Lung microvascular endothelial cell (primary cell): ENCODE data around the gene ENTPD8. TPM values are rescaled to one million over a fixed set of nuclear protein-coding genes. Genes with fewer than 3 reads are reported as not detected.
A peak's percentile ranks its signal among the peaks of the same experiment; 100 is the strongest.
"Not testable (repeated sequence)": the region's sequence is repeated elsewhere in the genome, so short reads cannot be mapped to it uniquely, and the experiment has no call there.

Source experiments
- DNase-seq, 2 donors: peaks; one replicate each; pipeline versions ENCODE4 v3.0.0 to v3.0.0-alpha.2; 2010; ENCODE audit warnings: low read depth in 2 of 2
- total RNA-seq: library from RNA; depleted of rRNA; stranded (reverse); fragments of >200 nt; gene quantifications from 2 replicates; pipeline ENCODE4 v1.2.1, GENCODE V29; 2014

ENTPD8 gene
- total RNA-seq, 1 donor from 2014 or later = 0.20 TPM

GRCh38 chr9:137477778-137478612 lies 36.8 kb upstream of the ENTPD8 start:
- DNase-seq = no peak

DNA sequence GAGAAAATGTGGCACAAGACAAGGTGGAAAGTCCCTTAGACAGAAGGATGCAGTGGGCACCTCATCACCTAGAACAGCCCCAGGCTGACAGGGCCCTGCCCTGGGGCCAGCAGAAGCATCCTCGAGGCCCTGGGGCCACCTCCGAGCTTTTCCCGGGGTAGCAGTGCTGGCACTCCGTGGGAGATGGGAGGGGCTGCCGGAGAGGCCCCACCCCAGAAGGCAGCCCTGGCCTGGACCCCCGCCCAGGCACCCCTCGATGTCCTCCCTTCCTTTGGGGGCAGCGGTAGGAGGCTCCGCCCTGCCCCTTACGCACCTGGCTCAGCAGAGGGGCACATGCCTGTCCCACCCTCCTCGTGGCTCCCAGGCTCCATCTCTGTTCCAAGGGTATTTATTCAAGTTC lies 35.7 kb upstream of the ENTPD8 start:
- DNase-seq = no peak

DNA sequence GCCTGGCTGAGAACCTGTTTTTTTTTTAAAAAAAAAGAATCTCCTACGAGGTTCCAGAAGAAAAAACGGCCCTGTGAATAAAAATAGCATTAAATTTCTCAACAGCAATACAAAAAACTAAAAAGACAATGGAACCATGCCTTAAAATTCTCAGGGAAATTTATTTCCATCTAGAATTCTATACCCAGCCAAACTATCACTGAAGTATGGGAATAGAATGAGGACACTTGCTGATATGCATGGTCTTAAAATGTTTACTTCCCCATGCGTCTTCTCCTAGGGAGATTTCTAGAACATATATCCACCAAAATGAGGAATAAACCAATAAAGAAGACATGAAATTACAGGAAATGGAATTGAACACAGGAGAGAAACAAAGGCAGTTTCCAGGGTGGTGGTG lies 34.5 kb upstream of the ENTPD8 start:
- no peak for DNase-seq

- DNase-seq = no peak
Observed at GRCh38 chr9:137474271-137474670, 33.1 kb upstream of the ENTPD8 start.

GRCh38 chr9:137470785-137471184 lies 29.6 kb upstream of the ENTPD8 start:
- peak in 1 of 2 donors; percentile 47 for DNase-seq

DNA sequence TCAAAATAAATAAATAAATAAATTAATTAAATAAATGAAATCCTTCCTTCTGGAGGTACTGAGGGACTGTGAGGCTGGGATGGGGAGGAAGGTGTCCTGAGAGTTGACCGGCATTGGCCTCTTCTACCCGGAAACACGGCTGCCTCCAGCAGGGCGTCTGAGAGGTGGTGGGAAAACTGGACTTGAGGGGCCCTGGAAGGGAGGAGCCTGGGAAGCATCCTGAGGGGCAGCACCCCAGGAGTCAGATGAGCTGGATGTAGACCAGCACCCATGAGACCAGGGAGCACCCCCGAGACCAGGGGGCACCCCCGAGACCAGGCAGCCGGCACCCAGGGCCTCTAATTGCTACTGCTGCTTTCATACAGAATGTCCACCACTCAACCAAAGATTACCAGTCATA lies 26.7 kb upstream of the ENTPD8 start:
- DNase-seq = no peak

DNA sequence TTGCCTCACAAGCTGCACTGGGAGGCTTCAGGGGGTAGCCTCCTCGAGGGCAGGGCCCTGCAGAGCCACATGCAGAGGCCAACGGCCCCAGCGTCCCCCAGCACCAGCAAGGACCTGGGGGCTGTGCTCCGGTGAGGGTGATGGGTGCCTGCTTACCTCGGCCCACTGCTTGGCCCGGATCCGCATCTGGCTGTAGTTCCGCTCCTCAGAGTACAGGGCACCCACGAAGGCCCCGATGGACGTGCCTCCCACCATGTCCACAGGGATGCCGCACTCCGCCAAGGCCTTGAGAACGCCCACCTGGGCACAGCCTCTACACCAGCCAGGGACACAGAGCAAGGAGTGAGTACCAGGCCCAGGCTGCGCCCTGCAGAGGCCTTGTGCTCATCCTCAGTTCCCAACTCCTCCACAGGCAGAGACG lies 26.0 kb upstream of the ENTPD8 start:
- DNase-seq = no peak

GRCh38 chr9:137466389-137467085 lies 25.4 kb upstream of the ENTPD8 start:
- not testable (repeated sequence) for DNase-seq

GRCh38 chr9:137465720-137466388 lies 24.7 kb upstream of the ENTPD8 start:
- no peak for DNase-seq

DNA sequence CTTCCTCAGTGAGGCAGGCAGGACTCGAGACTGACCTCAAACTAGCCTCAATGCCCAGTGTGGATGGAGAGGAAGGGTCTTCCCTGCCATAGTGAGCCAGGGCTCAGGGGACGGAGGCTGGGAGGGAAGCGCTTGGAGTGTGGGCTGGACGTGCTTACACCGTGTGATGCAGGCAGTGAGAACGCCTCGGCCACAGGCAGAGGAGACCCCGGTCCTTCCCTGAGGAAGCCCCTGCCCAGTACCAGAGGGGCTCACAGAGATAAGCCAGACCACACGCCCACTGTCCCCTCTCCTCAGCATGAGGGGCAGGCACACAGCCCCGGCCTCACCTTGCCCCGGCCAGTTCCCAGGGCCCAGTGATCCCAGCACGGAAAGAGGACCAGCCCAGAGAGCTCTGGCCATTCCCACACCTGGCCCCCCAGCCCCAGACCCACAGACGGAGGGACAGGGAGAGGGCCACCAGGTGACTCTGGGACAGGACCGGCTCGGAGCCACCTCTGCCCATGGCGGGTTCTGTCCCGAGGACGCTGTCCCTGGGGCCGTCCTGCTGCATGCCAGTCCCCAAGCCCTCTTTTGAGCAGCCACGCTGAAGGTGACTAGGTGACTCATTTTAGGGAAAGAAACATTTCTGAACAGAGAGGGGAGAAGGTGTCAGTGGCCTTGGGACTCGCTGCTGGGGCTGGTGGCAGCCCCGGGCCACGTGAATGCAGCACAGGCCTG lies 24.0 kb upstream of the ENTPD8 start:
- DNase-seq = no peak

DNA sequence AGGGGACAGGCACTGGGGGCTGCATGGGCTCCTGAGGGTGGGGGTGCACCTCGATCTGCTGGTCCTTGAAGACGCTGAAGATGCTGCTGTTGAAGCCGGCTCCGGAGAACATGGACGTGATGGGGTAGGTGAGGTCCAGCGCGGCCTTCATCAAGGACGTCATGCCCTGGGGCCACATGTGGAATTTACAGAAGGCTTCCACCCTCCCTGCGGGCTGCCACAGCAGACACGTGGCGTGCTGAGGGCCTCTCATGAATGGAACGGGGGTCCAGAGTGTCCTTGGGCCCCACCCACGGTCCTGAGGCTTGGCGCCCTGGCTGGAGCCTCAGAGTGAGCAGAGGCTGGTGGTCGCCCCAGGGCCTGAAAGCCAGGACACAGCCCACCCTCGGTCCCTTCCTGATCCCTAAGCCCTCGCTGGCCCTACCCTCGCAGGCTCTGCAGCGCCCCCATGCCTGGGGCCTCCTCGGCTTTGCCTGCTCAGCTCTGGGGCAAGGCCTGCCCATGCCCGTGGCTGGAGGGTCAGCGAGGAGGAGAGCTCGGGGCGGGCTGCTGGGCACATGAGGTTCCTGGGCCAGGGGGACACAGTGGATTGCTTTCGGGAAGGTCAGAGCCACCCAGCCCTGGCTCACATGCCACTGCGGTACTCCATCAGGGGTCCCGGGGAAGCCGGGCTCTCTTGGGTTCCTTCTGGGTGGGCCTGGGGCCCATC lies 23.3 kb upstream of the ENTPD8 start:
- DNase-seq = no peak

DNA sequence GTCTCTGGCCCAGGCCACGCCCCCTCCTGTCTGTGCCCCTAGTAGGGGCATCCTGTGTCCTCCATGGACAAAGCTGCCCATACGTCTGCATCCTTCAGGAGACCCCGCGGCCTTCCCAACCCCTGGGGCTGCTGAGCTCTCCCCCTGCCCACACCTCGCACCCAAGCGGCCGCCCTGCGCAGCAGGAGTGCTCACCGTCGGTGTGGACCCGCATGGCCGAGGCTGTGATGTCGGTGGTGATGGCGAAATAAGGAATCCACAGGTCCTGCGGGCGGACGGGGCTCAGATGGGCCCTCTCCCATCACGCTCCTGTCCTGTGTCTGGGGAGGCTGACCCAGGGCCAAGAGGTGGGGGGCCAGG lies 22.8 kb upstream of the ENTPD8 start:
- DNase-seq = no peak

- DNase-seq = no peak
Observed at GRCh38 chr9:137462986-137463930, 22.1 kb upstream of the ENTPD8 start.

- DNase-seq = no peak
Observed at GRCh38 chr9:137462396-137462985, 21.3 kb upstream of the ENTPD8 start.

DNA sequence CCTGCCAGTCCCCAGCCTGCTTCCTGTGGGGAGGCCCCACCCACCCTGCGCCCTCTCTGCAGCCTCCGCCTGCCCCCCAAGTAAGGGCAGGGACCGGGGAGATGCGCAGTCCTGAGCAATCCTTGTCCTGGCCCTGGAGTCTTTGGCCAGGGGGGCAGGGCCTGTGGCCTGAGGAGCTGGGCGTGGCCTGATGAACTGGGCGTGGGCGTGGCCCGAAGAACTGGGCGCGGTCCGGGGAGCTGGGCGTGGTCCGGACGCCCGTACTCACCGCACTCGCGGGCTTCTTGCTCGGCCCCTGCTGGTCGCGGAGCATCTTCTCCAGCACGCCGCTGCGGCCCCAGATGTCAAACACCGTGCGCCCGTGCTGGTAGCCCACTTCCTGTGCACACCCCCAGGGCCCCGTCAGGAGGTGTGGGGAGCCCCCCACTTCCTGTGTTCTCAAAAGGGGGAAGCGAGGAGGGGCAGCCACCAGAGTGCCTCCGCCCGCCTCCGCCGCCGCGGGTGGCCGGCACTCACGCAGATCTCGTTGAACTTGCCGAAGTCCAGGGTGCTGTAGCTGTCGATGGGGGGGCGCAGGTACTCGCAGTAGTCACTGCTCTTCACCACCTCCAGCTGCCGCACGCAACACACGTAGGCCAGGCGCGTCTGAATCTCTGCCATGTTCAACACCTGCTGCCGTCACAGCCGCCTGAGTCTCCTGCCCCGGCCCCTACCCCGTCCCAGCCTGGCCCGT lies 20.7 kb upstream of the ENTPD8 start:
- DNase-seq = peak in 1 of 2 donors; percentile 44

- DNase-seq = no peak
Observed at GRCh38 chr9:137461316-137461662, 20.1 kb upstream of the ENTPD8 start.

DNA sequence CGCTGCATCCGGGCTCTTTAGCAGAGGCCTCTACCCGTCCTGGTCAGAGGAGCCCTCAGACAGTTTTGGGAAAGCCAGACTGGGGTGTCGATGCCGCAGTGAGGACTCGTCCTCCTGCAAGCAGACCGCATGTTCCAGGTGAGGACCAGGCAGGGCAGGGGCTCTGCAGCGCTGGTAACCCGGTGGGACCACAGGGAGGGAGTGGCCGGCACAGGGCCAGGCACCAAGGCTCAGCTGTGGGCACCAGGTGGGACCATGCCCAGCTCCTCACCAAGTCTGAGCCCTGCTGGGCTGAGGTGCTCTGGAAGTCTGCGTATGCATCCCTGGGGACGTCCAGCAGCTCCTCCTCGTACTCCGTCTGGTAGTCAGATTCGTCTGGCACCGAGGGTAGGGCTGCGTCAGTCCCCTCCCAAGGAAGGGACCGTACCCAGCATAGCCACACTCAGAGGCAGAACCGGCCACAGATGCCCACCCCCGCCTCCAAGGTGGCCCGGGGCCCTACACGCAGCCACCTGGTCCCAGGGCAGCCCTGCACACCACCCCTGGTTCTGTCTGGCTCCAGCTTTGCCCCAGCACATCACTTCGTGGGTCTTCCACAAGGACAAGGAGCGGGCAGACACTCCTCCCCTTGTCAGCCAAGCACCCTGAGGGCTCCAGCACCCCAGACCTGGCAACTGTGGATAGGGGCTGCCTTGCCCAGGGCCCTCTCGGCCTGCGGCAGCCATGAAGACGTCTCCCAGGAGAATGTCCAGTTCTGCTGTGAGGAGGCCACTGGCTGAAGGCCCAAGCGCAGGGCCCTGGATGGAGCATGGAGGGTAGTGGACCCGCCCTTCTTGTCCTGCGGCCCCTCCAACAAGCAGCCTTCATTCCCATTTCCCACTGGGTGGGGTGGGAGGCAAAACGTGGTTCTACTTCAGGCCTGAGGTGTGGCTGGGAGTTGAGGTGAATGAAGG lies 19.5 kb upstream of the ENTPD8 start:
- DNase-seq = no peak
